ENCODE results near the gene MSANTD2.

DNA sequence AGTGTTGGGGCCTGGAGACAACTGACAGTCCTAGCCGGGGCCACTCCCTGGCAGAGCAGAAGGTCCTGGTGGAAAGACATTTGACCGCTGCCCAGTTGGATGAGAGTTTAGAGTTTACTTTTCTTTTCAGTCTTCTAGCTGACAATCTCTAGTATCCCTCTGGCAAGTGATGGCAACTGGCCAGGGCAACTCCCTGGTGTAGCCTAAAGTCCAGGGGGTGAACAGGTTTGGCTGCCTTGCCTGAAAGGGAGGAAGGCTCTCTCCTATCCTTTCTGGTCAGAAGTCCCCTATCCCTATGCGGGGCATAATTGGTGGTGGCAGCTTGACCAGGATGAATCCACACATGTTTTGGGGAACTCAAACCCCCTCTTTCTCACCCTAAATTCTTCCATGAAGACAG is 16.8 kb upstream of the MSANTD2 start:
- TF ChIP-seq CTCF (conservative IDR thresholded peaks at IDR 0.05) = no peak
- no peak for TF ChIP-seq ZFX (IDR thresholded peaks at IDR 0.05)
